CD4-positive, alpha-beta T cell treated with Interleukin-15 for 1 hour (primary cell): ENCODE results near the gene PDE7B.

ENCODE experiments used
- DNase-seq: peaks from one replicate; pipeline ENCODE4 v3.0.0-alpha.2; 2020

PDE7B gene

DNA sequence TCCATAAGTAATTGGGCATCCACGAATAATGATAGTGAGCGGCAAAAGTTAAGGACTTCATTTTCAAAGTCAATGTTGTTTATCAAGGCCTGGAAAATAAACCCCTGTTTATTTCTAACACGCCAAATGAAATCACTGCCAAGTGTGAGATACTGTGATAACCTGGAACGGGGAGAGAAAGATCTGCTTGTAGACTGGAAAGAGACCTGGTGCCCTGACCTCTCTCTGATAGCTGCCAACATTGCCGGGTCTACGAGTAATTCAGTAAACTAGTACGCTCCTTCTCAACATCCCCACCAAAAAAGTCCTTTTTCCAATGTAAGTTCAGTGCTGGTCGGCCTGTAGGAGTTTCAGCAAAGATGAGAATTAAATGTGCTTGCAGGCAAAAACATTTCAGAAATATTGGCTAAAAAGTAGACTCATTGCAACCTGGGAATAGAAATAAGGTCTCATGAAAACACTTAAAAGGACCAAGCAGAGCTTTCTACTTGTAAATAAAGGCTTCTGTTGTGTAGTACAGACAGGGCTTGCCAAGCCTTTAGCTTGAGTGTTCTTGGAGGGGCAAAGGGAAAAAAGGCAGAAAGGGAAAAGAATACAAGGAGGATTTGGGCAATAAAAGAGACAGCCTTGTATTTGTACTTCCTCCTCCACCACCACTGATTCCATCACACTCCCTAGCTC lies 43.9 kb downstream of the PDE7B start:
- no peak for DNase-seq

DNA sequence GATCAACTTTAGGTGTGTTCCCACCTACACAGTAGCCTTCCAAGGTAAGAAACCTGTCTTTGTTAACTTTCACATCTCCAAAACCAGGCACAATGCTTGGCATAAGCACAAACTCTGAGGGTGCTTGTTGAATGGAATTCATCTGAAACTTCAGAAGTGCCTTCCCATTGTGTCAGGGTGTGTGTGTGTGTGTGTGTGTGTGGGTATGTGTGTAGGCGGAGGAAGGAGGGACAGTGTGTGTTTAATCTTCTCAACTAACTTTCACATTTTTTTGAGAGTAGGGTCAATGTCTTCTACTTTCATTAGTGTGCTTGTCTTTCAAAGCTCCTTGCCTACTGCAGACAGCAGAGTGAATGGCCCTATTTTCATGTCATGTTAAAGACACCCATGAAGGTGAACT lies 45.6 kb downstream of the PDE7B start:
- DNase-seq: no peak

- no peak for DNase-seq
Measured at GRCh38 chr6:135901774-135902524, 50.4 kb downstream of the PDE7B start.

- no peak for DNase-seq
Measured at GRCh38 chr6:135902756-135903331, 51.3 kb downstream of the PDE7B start.

- no peak for DNase-seq
Measured at GRCh38 chr6:135904666-135905065, 53.2 kb downstream of the PDE7B start.

GRCh38 chr6:135905604-135906300 lies 54.3 kb downstream of the PDE7B start:
- no peak for DNase-seq

- no peak for DNase-seq
Measured at GRCh38 chr6:135906542-135906941, 55.0 kb downstream of the PDE7B start.

DNA sequence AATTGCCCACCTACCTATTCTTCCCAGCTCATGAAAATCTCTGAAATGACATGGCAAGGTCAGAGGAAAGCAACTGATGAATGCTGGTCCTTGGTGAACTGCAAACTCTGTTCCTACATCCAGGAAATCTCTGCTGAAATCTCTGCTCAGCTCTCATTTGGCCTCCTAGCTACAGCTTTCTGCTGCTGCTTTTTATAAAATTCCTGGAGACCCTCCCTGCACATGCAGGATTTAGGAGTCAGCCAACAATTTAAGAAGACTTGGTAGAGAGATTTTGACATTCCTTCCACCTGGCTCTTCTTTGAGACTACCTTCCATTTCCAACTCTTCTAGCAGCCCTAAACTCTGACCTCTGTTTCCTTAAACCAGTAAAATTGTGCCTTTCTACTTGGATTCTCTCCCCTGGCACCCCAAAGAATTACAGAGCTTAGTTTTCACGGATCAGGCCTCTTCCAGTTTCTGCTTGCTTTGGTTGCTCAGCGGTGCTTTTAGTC lies 55.5 kb downstream of the PDE7B start:
- no peak for DNase-seq

- DNase-seq: peak; percentile 49
Measured at GRCh38 chr6:135909737-135910387, 58.4 kb downstream of the PDE7B start.

DNA sequence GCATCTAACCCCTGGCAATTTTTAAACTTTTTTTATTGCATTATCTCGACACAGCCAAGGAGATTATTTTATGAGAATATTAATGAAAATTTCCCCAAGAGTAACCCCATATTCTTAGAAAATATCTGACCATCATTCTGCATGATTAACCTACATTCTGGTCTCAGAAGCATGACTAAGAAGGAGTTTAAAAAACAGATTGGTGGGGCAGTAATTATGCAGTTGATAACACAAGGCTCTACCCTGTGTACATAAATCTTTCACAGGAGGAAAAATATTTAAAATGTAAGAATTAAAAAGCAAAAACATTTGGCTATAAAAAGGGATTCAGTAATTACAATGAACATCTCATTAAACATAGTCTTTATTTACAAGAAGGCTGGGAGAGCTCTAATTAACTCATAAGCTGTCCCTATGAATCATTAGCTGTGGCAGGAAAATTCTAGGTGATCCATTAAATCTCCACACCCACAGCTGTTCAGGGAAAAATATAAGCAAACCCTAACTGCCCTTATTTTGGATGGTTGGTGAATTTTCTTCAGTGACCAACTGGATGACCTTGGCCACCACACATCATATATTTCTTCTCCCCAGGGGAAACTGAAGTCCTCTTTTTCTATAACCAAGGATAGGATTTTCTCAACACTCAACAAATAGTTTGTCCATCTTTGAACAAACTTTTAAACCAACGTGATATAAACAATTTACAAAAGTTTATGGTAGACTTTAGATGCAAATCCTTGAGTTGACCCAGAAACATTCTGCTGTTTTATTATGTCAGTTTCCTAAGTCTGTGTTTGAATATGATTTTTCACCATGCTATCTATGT lies 59.5 kb downstream of the PDE7B start:
- no peak for DNase-seq

GRCh38 chr6:135913785-135914184 lies 62.3 kb downstream of the PDE7B start:
- no peak for DNase-seq

GRCh38 chr6:135919026-135919425 lies 67.5 kb downstream of the PDE7B start:
- no peak for DNase-seq

- DNase-seq: no peak
Measured at GRCh38 chr6:135920689-135921088, 69.2 kb downstream of the PDE7B start.

GRCh38 chr6:135921188-135921587 lies 69.7 kb downstream of the PDE7B start:
- no peak for DNase-seq

GRCh38 chr6:135922174-135922573 lies 70.7 kb downstream of the PDE7B start:
- DNase-seq: no peak

- no peak for DNase-seq
Measured at GRCh38 chr6:135922746-135923145, 71.2 kb downstream of the PDE7B start.

DNA sequence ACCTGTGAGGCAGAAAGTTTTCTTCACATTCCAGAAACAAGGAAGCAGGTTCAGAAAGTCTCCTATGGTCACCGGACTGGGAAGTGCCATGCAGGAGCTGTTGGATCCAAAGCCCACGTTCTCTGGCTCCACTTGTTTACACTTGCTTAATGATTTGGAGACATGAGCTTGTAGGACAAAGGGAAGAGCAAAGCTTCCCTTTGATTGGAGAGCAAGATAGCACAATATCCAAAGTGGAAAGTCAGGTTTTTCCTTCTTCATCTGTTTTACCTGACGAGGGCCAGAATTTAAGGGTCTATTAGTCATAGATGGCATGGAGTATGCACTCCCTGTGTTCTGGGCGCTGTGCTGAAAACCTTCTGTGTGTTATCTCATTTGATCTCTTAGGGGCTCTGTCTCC lies 81.2 kb downstream of the PDE7B start:
- no peak for DNase-seq

GRCh38 chr6:135935941-135936601 lies 84.6 kb downstream of the PDE7B start:
- DNase-seq: no peak

- DNase-seq: no peak
Measured at GRCh38 chr6:135936606-135937005, 85.1 kb downstream of the PDE7B start.

DNA sequence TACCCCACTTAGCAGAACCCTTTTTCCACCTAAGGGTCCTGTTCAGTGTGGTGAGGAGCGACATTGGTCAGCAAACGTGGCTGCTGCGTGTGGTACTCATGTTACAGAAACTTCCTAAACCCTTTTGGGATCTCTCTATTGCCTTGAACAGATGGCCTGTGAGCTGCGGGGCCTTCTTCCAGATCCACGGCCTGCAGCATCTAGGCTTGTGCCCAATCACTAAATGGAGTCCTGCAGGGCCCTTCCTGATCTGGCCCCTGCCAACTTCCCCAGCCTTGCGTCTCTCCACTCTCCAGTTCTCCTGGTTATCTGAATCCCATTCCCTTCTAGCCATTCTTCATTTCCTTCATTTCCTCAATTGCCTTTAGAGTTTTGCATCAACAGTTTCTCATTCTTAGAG lies 85.6 kb downstream of the PDE7B start:
- no peak for DNase-seq

DNA sequence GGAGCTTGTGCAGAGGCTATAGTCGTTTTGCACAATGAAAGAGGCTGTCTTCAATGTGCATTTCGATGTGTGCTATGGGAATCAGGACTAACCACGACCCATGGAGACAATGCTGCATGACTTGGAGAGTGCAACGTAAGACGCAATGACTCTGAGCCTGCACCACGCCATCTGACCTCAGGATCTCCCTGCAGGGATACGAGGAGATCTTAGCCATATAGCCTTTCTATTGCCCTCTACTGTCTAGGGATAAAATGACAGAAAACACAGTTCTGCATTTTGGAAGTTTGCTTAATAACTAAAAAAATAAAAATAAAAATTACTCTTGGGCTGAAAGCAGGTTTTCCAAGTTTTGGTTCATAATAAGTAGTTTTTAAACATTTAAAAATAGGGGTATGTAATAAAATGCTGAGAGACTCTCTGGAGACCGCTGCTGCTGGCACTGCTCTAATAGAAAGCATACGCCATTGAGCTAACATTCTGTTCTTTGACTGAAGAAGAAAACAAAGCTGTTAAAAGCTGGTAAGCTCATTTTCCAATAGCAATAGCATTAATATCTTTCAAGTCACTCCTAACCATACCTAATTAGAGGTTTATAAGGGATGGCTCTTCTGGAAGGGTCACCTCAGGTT lies 87.2 kb downstream of the PDE7B start:
- no peak for DNase-seq
